ENCODE results near the gene CNST. TPM values are rescaled to one million over a fixed set of nuclear protein-coding genes. Genes with fewer than 3 reads are reported as not detected.

CNST gene
- total RNA-seq, 1 experiment from 2014 or later = 21.0 TPM

DNA sequence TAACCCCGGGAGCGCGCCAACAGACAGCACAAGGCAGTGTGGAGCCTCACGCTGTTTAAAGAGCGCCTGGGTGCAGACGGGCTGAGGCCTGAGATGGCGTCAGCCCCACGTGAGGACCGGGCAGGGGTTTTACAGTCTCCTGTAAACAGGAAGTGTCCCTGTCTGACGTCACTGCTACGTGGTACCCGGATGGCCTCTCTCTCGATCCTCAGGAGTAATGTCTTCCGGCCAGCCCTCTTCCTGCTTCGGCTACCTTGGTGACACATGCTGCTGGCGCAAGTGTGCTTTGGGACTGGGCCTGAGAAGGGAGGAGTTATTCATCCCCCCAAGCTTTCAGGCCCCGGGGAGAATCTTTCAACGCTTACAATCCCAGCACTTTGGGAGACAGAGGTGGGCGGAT lies 41.2 kb downstream of the CNST start:
- Histone ChIP-seq H3K27me3 (replicated peaks; ENCODE audit: insufficient read depth, low read depth, low read length, poor library complexity) (no peaks in the 10 kb centered on the region), H3K4me3 (ENCODE audit: low read depth, low read length, poor library complexity, severe bottlenecking) (no peak overlapping the region), H3K9me3 (ENCODE audit: low read depth, low read length, poor library complexity, severe bottlenecking) (peaks cover 8% of the 10 kb centered on the region), H3K36me3 (ENCODE audit: insufficient read depth, low read length, poor library complexity, severe bottlenecking) (no peaks in the 10 kb centered on the region), H3K27ac (ENCODE audit: low read depth, low read length, poor library complexity, severe bottlenecking) (no peak overlapping the region), H3K4me1 (ENCODE audit: insufficient read depth, low read length, poor library complexity, severe bottlenecking) (peaks cover 7% of the 10 kb centered on the region)
- no peak for DNase-seq (ENCODE audit: low spot score)
- intact Hi-C loops (cut with micrococcal nuclease; ENCODE audit: unreplicated experiment) = no loop called here
- TF ChIP-seq, protein P1, sequence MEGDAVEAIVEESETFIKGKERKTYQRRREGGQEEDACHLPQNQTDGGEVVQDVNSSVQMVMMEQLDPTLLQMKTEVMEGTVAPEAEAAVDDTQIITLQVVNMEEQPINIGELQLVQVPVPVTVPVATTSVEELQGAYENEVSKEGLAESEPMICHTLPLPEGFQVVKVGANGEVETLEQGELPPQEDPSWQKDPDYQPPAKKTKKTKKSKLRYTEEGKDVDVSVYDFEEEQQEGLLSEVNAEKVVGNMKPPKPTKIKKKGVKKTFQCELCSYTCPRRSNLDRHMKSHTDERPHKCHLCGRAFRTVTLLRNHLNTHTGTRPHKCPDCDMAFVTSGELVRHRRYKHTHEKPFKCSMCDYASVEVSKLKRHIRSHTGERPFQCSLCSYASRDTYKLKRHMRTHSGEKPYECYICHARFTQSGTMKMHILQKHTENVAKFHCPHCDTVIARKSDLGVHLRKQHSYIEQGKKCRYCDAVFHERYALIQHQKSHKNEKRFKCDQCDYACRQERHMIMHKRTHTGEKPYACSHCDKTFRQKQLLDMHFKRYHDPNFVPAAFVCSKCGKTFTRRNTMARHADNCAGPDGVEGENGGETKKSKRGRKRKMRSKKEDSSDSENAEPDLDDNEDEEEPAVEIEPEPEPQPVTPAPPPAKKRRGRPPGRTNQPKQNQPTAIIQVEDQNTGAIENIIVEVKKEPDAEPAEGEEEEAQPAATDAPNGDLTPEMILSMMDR (conservative IDR thresholded peaks at IDR 0.05; ENCODE audit: low read depth, low read length) = no peak
- no peak for TF ChIP-seq EZH2 (IDR thresholded peaks at IDR 0.05; ENCODE audit: borderline replicate concordance, low read depth, low read length, poor library complexity, severe bottlenecking)
- ChIA-PET CTCF (no interaction called here), POLR2A (ENCODE audit: low non-redundant PET) (no interaction called here)
- BruUV-seq (replicated peaks) = no TSS peak

DNA sequence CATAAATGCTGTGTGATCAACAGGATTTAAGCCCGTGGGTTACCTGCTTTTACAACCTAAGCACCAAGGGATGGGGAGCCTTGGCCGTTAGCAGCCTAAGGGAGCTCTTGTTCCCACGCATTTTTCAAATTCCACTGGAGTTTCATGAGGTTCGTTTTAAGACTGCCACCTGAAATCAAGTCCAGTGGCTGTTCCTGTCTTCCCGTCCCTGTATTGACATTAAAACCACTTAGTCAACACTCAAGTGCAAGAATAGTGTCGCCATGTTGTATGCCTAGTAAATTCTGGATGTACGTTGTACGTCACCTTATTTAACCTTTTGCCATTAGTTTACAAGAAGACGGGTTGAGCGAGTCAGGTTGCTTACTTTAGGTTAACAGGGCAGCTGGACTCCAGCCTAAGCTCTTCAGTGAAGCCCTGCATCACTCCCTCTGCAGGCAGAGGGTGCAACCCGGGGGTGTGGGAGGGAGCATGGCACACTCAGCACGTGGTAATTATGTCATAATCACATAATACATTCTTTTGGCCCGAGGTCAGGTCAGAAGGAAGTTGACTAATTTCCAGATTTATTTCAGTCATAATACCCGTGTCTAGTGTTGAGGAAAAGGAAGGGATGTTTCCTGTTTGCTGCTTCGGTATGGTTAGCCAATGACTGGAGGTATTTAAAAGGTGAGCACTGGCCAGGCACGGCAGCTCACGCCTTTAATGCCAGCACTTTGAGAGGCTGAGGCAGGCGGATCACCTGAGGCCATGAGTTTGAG lies 42.5 kb downstream of the CNST start:
- DNase-seq (ENCODE audit: low spot score) = peak; percentile 73
- ChIA-PET CTCF (no interaction called here), POLR2A (ENCODE audit: low non-redundant PET) (no interaction called here)
- intact Hi-C loops (cut with micrococcal nuclease; ENCODE audit: unreplicated experiment) = no loop called here
- Histone ChIP-seq H3K27me3 (replicated peaks; ENCODE audit: insufficient read depth, low read depth, low read length, poor library complexity) (no peaks in the 10 kb centered on the region), H3K4me1 (ENCODE audit: insufficient read depth, low read length, poor library complexity, severe bottlenecking) (peaks cover 13% of the 10 kb centered on the region), H3K4me3 (ENCODE audit: low read depth, low read length, poor library complexity, severe bottlenecking) (no peak overlapping the region), H3K36me3 (ENCODE audit: insufficient read depth, low read length, poor library complexity, severe bottlenecking) (no peaks in the 10 kb centered on the region), H3K9me3 (ENCODE audit: low read depth, low read length, poor library complexity, severe bottlenecking) (peaks cover 2% of the 10 kb centered on the region), H3K27ac (ENCODE audit: low read depth, low read length, poor library complexity, severe bottlenecking) (peak overlapping the region; percentile 33)
- no TSS peak for BruUV-seq (replicated peaks)
- no peak for TF ChIP-seq EZH2 (IDR thresholded peaks at IDR 0.05; ENCODE audit: borderline replicate concordance, low read depth, low read length, poor library complexity, severe bottlenecking)
- TF ChIP-seq, protein P1 (conservative IDR thresholded peaks at IDR 0.05; ENCODE audit: low read depth, low read length) = no peak

DNA sequence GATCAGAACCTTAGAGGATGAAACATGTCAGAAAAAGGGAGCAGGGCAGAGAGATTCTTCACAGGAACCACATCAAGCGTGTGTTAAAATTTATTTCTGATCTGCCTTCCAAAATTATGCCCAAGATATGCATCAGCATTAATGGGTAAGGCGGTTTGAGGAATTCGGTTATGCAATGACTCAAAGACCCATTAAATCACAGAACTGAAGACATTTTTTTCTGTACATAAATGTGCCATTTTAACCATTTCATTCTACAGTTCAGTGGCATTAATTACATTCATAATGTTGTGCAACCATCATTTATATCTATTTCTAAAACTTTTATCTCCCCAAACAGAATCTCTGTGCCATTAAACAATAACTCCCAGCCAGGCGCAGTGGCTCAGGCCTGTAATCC lies 43.4 kb downstream of the CNST start:
- Histone ChIP-seq H3K36me3 (ENCODE audit: insufficient read depth, low read length, poor library complexity, severe bottlenecking) (no peaks in the 10 kb centered on the region), H3K4me3 (ENCODE audit: low read depth, low read length, poor library complexity, severe bottlenecking) (no peak overlapping the region), H3K27me3 (replicated peaks; ENCODE audit: insufficient read depth, low read depth, low read length, poor library complexity) (no peaks in the 10 kb centered on the region), H3K9me3 (ENCODE audit: low read depth, low read length, poor library complexity, severe bottlenecking) (no peaks in the 10 kb centered on the region), H3K27ac (ENCODE audit: low read depth, low read length, poor library complexity, severe bottlenecking) (peak overlapping the region; percentile 33), H3K4me1 (ENCODE audit: insufficient read depth, low read length, poor library complexity, severe bottlenecking) (peaks cover 13% of the 10 kb centered on the region)
- ChIA-PET CTCF (no interaction called here), POLR2A (ENCODE audit: low non-redundant PET) (no interaction called here)
- BruUV-seq (replicated peaks) = no TSS peak
- no peak for TF ChIP-seq EZH2 (IDR thresholded peaks at IDR 0.05; ENCODE audit: borderline replicate concordance, low read depth, low read length, poor library complexity, severe bottlenecking)
- TF ChIP-seq, protein P1 (conservative IDR thresholded peaks at IDR 0.05; ENCODE audit: low read depth, low read length) = no peak
- intact Hi-C loops (cut with micrococcal nuclease; ENCODE audit: unreplicated experiment) = no loop called here
- DNase-seq (ENCODE audit: low spot score) = peak; percentile 58

Measured in A673 (cell line).